HepG2 (cell line): Measurements from ENCODE around the gene CBX2. TPM values are rescaled to one million over a fixed set of nuclear protein-coding genes. Genes with fewer than 3 reads are reported as not detected.
A peak's percentile ranks its signal among the peaks of the same experiment; 100 is the strongest.

ENCODE experiments used
- AGO1 ChIP-seq: fragments of 200-400 bp; formaldehyde crosslinking; IDR thresholded peaks from 2 replicates; pipeline ENCODE4 v1.6.1; 2017; ENCODE audit warnings: mild to moderate bottlenecking, low read depth, low read length, moderate library complexity; ENCODE audit not compliant: poor library complexity, severe bottlenecking
- ETV5 ChIP-seq: IDR thresholded peaks from 2 replicates; pipeline ENCODE4 v1.6.1; 2018; ENCODE audit warnings: missing biosample characterization, missing genetic modification reagents, inconsistent platforms, borderline replicate concordance
- GATAD2A ChIP-seq: IDR thresholded peaks from 2 replicates; pipeline ENCODE4 v1.6.1; 2016
- GTF3A ChIP-seq: sonication (generic); formaldehyde crosslinking; conservative IDR thresholded peaks from 2 replicates; pipeline ENCODE4 v1.4.0; 2020; ENCODE audit warnings: mild to moderate bottlenecking, missing genetic modification reagents
- NCOA2 ChIP-seq: sonication (generic); formaldehyde crosslinking; IDR thresholded peaks from 2 replicates; pipeline ENCODE4 v1.8.0; 2022; ENCODE audit warnings: inconsistent platforms
- STAG1 ChIP-seq: sonication (generic); formaldehyde crosslinking; IDR thresholded peaks from 2 replicates; pipeline ENCODE4 v1.4.0; 2020; ENCODE audit warnings: missing genetic modification reagents
- TCF12 ChIP-seq, 2 experiments: fragments of 450-650 bp in 1 of 2; sonication (generic) in 1 of 2; formaldehyde crosslinking in 1 of 2; IDR thresholded peaks; 2 replicates each; pipeline versions ENCODE4 v1.6.1 to v1.8.0; 2017 to 2022; ENCODE audit warnings: antibody characterized with exemption in 1 of 2, mild to moderate bottlenecking in 1 of 2, missing genetic modification reagents in 1 of 2, moderate library complexity in 1 of 2
- ZFP90 ChIP-seq: sonication (generic); formaldehyde crosslinking; IDR thresholded peaks from 2 replicates; pipeline ENCODE4 v1.8.0; 2022; ENCODE audit warnings: missing genetic modification reagents, mild to moderate bottlenecking, inconsistent platforms, borderline replicate concordance
- ZFX ChIP-seq: sonication (generic); formaldehyde crosslinking; IDR thresholded peaks from 2 replicates; pipeline ENCODE4 v1.4.0; 2020; ENCODE audit warnings: mild to moderate bottlenecking, low read depth, missing genetic modification reagents, moderate library complexity
- ZKSCAN1 ChIP-seq: fragments of 150-350 bp; IDR thresholded peaks from 2 replicates; pipeline ENCODE4 v1.6.1; 2014; ENCODE audit warnings: low read length
- ZNF12 ChIP-seq: sonication (generic); formaldehyde crosslinking; IDR thresholded peaks from 2 replicates; pipeline ENCODE4 v1.5.0; 2020; ENCODE audit warnings: missing genetic modification reagents
- ZNF335 ChIP-seq: sonication (generic); formaldehyde crosslinking; IDR thresholded peaks from 2 replicates; pipeline ENCODE4 v1.4.0; 2020; ENCODE audit warnings: missing genetic modification reagents
- ZNF496 ChIP-seq: sonication (generic); formaldehyde crosslinking; IDR thresholded peaks from 2 replicates; pipeline ENCODE4 v1.8.1; 2023; ENCODE audit warnings: mild to moderate bottlenecking, moderate library complexity, missing genetic modification reagents; ENCODE audit not compliant: insufficient replicate concordance
- ZNF510 ChIP-seq: sonication (generic); formaldehyde crosslinking; IDR thresholded peaks from 2 replicates; pipeline ENCODE4 v1.4.0; 2020; ENCODE audit warnings: low read depth, mild to moderate bottlenecking, missing genetic modification reagents
- ZNF563 ChIP-seq: sonication (generic); formaldehyde crosslinking; IDR thresholded peaks from 2 replicates; pipeline ENCODE4 v1.8.0; 2022; ENCODE audit warnings: mild to moderate bottlenecking, moderate library complexity, missing genetic modification reagents
- ZNF569 ChIP-seq: sonication (generic); formaldehyde crosslinking; IDR thresholded peaks from 2 replicates; pipeline ENCODE4 v1.5.0; 2020; ENCODE audit warnings: mild to moderate bottlenecking, missing genetic modification reagents, moderate library complexity, borderline replicate concordance
- ZSCAN12 ChIP-seq: sonication (generic); formaldehyde crosslinking; IDR thresholded peaks from 2 replicates; pipeline ENCODE4 v1.9.0; 2021; ENCODE audit warnings: mild to moderate bottlenecking, missing genetic modification reagents
- ZSCAN21 ChIP-seq: sonication (generic); formaldehyde crosslinking; IDR thresholded peaks from 2 replicates; pipeline ENCODE4 v1.8.0; 2022; ENCODE audit warnings: mild to moderate bottlenecking, missing genetic modification reagents, moderate library complexity, borderline replicate concordance
- polyA plus RNA-seq, 8 experiments: library from polyadenylated mRNA; depleted of rRNA in 3 of 8; stranded (reverse) in 7 of 8; unstranded in 1 of 8; fragments of >200 nt; fragmentation: Illumina TruSeq in 4 of 8; extraction: Trizol in 4 of 8; gene quantifications; 2 replicates each; pipeline versions ENCODE4 v1.2.1 to v1.2.3, GENCODE V29; 2011 to 2016; ENCODE audit warnings: low read depth in 4 of 8, missing spikeins in 1 of 8, mixed read lengths in 1 of 8; ENCODE audit not compliant: insufficient read depth in 1 of 8
- total RNA-seq, 5 experiments: library from RNA; depleted of rRNA; stranded (reverse); fragments of >200 nt; fragmentation: Illumina TruSeq; extraction: Trizol; gene quantifications; 2 replicates each; pipeline ENCODE4 v1.2.3, GENCODE V29; 2016; ENCODE audit warnings: low read depth in 1 of 5
- TF ChIP-seq, protein P1 (sequence below): sonication (generic); formaldehyde crosslinking; IDR thresholded peaks from 2 replicates; pipeline ENCODE4 v1.8.0; 2022; ENCODE audit warnings: missing genetic modification reagents, mild to moderate bottlenecking, moderate library complexity, borderline replicate concordance
- TF ChIP-seq, protein P2 (sequence below): sonication (generic); formaldehyde crosslinking; conservative IDR thresholded peaks from 2 replicates; pipeline ENCODE4 v1.4.0; 2020; ENCODE audit warnings: missing genetic modification reagents
- TF ChIP-seq, protein P3 (sequence below): sonication (generic); formaldehyde crosslinking; IDR thresholded peaks from 2 replicates; pipeline ENCODE4 v1.5.0; 2020; ENCODE audit warnings: mild to moderate bottlenecking, missing genetic modification reagents

CBX2 gene
- total and polyA plus RNA-seq, 2 of the 13 experiments (the other 11 are each of a cell fraction or from before 2014, with no cell fraction given) = 14.5 to 31.1 TPM

DNA sequence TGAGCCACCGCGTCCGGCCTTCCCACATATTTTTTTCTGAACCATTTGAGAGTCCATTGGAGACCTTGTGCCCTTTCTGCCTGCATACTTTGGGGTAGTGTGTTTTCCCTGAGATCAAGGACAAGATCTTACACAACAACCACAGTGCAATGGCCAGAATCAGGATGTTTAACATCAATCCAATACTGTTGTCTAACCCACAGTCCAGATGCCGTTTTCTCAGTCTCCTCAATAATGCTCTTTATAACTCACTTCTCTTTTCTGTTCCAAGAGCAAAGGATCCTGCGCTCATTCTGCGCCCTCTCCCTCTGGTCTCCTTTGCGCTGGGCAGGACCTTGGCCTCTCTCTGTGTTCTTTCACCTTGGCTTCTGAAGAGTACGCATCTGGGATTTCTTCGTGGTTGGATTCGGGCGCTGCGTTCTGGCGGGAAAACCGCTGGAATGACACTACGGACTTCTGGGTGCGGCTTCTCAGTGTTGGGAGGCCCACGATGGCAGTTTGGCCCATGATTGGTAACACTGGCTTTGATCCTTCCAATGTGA, 44.7 kb downstream of the CBX2 start (continued):
- TF ChIP-seq, protein P1, sequence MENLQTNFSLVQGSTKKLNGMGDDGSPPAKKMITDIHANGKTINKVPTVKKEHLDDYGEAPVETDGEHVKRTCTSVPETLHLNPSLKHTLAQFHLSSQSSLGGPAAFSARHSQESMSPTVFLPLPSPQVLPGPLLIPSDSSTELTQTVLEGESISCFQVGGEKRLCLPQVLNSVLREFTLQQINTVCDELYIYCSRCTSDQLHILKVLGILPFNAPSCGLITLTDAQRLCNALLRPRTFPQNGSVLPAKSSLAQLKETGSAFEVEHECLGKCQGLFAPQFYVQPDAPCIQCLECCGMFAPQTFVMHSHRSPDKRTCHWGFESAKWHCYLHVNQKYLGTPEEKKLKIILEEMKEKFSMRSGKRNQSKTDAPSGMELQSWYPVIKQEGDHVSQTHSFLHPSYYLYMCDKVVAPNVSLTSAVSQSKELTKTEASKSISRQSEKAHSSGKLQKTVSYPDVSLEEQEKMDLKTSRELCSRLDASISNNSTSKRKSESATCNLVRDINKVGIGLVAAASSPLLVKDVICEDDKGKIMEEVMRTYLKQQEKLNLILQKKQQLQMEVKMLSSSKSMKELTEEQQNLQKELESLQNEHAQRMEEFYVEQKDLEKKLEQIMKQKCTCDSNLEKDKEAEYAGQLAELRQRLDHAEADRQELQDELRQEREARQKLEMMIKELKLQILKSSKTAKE (CRISPR knock-in tag) = peak; percentile 81; the same call in 1 of the 2 replicates
- TF ChIP-seq TCF12 (IDR thresholded peaks at IDR 0.05) (no peak), TCF12 (CRISPR knock-in tag; IDR thresholded peaks at IDR 0.05) (0 out of 2 replicates have a peak, but pooled peaks have one; percentile 93), ZNF563 (CRISPR knock-in tag) (peak; percentile 62; the same call in 1 of the 2 replicates), ZNF569 (CRISPR knock-in tag) (no peak), STAG1 (CRISPR knock-in tag) (no peak), GATAD2A (peak; percentile 98), NCOA2 (CRISPR knock-in tag) (peak; percentile 92), ZFX (CRISPR knock-in tag) (peak; percentile 70), ZNF12 (CRISPR knock-in tag) (peak; percentile 69; the same call in 1 of the 2 replicates), GTF3A (CRISPR knock-in tag) (no peak), ZSCAN12 (CRISPR knock-in tag) (0 out of 2 replicates have a peak, but pooled peaks have one; percentile 40), ZFP90 (CRISPR knock-in tag) (0 out of 2 replicates have a peak, but pooled peaks have one; percentile 73), ETV5 (CRISPR knock-in tag) (peak; percentile 87), AGO1 (no peak), ZNF496 (no peak), ZKSCAN1 (no peak), ZSCAN21 (CRISPR knock-in tag) (no peak), ZNF510 (CRISPR knock-in tag) (peak; percentile 46; the same call in 1 of the 2 replicates), ZNF335 (CRISPR knock-in tag) (peak; percentile 48; the same call in 1 of the 2 replicates)
- TF ChIP-seq, protein P2, sequence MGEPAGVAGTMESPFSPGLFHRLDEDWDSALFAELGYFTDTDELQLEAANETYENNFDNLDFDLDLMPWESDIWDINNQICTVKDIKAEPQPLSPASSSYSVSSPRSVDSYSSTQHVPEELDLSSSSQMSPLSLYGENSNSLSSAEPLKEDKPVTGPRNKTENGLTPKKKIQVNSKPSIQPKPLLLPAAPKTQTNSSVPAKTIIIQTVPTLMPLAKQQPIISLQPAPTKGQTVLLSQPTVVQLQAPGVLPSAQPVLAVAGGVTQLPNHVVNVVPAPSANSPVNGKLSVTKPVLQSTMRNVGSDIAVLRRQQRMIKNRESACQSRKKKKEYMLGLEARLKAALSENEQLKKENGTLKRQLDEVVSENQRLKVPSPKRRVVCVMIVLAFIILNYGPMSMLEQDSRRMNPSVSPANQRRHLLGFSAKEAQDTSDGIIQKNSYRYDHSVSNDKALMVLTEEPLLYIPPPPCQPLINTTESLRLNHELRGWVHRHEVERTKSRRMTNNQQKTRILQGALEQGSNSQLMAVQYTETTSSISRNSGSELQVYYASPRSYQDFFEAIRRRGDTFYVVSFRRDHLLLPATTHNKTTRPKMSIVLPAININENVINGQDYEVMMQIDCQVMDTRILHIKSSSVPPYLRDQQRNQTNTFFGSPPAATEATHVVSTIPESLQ (CRISPR knock-in tag) = no peak
- TF ChIP-seq, protein P3, sequence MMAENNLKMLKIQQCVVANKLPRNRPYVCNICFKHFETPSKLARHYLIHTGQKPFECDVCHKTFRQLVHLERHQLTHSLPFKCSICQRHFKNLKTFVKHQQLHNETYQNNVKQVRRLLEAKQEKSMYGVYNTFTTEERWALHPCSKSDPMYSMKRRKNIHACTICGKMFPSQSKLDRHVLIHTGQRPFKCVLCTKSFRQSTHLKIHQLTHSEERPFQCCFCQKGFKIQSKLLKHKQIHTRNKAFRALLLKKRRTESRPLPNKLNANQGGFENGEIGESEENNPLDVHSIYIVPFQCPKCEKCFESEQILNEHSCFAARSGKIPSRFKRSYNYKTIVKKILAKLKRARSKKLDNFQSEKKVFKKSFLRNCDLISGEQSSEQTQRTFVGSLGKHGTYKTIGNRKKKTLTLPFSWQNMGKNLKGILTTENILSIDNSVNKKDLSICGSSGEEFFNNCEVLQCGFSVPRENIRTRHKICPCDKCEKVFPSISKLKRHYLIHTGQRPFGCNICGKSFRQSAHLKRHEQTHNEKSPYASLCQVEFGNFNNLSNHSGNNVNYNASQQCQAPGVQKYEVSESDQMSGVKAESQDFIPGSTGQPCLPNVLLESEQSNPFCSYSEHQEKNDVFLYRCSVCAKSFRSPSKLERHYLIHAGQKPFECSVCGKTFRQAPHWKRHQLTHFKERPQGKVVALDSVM (CRISPR knock-in tag) = peak; percentile 56; the same call in 1 of the 2 replicates
